Activated gamma-delta T cell treated with anti-CD3 and anti-CD28 coated beads, Interleukin-2, amount 50 U/mL, for 16 hours (primary cell): ENCODE measurements around the gene PSG1.
"Not testable (repeated sequence)": the region's sequence is repeated elsewhere in the genome, so short reads cannot be mapped to it uniquely, and the experiment has no call there.

Experiments
- DNase-seq: peaks from one replicate; pipeline ENCODE4 v3.0.0-alpha.2; 2020; ENCODE audit warnings: low read depth

PSG1 gene

DNA sequence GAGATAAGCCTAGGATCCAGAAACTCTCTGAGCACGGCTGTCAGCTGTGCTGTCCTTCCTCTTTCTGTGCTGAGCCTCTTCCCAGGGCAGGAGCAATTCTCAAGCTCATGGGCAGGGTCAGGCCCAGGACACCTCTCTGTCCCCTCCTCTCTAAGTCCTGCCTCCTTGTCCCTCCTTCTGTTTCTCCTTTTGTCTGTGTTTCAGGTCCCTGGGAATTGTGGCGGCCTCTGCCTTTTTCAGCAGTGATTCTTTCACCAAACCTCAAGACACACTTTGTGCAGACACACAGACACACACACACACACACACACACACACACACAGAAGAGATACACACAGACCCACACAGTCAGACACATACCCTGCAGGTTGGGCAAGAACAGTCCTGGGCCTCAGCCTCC lies at the start of gene PSG1:
Gene PSG1, minus strand, starts transcription at position 101 of the 400 bp plus-strand sequence. CDS start 132 bp downstream, outside the sequence.
- no peak for DNase-seq

DNA sequence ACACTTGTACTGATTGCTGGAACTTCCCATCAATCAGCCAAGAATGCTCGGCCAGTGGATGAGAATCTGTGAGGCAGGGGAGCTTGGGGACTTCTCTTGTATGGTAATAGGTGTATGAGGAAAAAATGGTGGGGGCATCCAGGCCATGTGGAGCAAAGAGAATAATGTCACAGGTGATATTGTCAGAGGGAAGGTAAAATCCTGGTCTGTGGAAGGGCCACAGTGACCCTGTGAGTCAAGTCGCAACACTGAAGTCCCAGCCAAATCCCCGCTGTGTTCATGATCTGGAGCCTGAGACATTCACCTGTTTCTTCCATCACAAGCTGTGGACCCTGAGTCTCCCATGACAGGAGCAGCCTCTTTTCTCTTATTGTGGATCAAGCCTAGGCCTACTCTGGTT lies 49.4 kb upstream of the PSG1 start:
- DNase-seq = no peak

DNA sequence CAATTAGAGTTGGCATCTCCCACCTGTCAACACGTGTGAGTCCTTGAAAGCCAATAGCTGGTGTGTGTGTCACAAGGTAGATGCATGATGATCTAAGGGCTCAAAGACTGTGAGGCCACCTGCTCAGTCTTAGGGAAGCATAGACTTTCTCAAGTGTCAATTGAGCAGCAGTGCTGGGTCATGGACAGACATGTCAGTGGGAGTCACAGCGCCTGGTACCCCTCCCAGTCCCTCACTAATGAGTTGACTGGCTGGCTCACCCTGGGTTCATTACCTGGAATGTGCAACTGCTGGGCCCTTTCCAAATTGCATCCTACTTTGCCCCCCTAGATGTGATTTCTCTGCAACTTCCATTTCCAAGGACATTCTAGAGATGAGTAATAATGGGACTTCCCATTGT lies 47.3 kb upstream of the PSG1 start:
- DNase-seq = no peak

DNA sequence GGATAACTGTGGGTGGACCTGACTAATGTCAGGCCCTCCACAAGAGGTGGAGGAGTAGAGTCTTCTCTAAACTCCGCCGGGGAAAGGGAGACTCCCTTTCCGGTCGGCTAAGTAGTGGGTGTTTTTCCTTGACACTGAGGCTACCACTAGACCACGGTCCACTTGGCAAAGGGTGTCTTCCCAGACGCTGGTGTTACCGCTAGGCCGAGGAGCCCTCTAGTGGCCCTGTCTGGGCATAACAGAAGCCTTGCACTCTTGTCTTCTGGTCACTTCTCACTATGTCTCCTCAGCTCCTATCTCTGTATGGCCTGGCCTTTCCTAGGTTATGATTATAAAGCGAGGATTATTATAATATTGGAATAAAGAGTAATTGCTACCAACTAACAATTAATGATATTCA lies 43.6 kb upstream of the PSG1 start:
- DNase-seq = not testable (repeated sequence)

DNA sequence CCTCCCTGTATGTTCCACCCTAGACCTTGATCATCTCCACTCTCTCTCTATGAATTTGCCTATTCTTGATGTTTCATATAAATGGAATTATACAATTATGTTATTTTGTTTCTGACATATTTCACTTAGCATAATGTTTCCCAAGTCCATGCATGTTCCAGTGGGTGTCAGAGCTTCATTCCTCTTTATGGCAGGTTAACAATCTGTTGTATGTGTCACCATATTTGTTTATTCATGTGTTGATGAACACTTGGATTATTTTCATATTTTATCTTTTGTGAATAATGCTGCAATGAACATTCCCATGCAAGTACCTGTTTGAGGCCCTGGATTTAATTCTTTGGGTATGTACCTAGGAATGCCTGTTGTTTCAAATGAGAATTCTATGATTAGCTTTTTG lies 41.5 kb upstream of the PSG1 start:
- not testable (repeated sequence) for DNase-seq

DNA sequence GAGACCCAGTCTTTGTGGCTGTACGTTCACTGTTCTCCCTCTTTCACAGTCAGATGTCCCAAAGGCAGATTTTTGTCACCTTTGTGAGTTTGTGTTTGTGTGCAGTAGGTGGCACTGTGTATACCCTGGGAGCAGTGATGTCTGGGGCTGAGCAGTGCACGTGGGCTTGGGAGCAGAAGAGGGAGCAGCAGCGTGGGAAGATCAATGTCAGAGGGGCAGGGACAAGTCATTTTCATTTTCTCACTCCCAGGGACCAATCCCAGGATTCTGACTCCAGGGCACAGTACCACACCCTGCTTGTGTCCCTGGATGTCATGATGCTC lies 40.2 kb upstream of the PSG1 start:
- DNase-seq = no peak

DNA sequence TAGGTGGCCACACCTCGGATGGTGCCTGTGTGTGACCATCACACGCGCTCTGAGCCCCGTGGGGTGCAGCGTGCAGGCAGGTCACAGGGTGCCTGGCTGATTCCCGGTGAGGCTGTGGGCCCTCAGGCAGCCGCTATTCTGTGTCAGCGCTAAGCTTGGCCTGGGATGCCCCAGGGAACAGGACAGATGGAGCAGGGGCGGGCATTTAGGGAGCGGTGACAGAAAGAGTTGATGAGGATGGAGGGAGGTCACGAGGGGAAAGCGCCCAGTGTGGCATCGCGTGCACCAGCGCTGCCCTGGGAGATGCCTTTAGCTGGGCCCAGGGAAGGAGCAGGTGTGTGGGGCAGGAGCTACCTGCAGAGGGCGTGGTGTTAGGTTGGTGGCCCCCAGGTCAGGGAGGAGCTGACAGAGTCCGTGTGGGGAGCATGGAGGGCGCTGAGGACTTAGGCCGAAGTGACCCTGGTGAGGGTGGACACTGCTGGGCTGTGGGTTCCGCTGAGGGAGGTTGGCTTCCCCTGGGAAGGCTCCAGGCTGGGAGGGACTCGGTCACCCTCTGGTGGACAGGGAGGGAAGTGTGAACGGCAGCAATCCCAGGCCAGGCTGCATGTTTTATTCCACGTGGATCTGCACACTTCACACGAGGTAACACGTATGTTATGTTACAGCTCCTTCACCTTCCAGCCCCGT lies 39.7 kb upstream of the PSG1 start:
- not testable (repeated sequence) for DNase-seq

DNA sequence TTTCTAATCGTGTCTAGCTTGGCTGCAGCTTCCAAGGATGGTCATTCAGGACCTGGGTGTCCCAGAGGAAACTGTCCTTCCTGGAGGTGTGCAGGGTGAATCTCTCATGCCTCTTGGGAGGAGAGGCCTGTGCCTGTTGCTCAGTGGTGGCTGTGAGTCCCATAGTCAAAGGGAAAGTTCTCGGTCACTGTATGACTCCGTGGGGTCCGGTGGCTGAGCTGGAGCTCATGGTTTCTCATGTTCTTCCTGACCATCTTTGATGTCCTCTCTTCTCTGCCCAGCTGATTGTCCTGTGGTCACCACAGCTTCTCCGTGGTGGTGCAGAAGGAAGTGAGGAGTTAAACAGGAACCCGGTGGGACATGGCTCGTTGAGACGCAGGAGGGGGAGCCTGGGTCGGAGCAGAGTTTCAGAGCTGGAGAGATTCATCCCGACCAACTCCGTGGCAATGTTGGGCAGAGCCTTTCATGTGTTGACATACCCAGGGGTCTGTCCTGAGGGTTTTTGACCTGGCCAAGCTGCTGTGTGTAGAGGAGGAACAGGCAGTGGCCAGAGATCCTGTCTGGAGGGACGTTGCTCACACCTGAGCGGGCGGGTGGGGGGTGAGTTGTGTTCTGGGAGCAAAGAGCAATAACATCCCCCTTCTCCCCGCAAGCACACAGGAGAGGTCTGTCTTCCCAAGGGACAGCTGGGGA lies 39.0 kb upstream of the PSG1 start:
- not testable (repeated sequence) for DNase-seq

DNA sequence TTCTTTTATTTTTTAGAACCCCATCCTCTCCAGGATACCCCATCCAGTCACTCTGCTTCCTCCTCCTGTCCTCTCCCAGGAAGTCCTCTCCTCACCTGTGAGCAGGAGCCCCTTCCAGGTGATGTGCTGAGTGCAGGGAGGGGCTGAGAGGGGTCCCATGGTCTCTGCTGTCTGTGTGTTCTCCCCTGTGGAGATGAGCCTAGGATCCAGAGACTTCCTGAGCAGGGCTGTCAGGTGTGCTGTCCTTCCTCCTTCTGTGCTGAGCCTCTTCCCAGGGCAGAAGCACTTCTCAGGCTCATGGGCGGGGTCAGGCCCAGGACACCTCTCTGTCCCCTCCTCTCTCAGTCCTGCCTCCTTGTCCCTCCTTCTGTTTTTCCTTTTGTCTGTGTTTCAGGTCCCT lies 38.1 kb upstream of the PSG1 start, which contains the start of gene PSG6:
Gene PSG6, minus strand, starts transcription at position 261 of the 400 bp plus-strand sequence. Its CDS starts 102 bp downstream, at position 159.
- DNase-seq = not testable (repeated sequence)

DNA sequence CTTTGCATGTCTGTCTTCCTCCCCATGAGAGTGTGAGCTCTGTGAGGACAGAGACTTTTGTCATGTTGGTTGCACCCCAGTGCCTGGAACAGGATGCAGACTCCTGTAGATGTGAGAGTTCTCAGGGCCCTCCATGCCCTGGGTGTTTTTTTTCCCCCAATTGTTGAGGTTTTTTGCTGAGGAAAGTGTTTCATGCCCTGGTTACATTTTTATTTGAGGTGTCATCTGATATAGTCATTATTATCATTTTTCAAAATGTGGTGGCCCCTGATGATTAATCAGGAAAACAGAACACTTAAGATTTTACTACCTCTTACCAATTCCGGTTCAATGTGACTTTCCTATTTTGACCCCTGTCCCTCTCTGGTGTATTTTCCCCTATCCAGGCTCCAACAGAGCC lies 37.4 kb upstream of the PSG1 start:
- DNase-seq = not testable (repeated sequence)

DNA sequence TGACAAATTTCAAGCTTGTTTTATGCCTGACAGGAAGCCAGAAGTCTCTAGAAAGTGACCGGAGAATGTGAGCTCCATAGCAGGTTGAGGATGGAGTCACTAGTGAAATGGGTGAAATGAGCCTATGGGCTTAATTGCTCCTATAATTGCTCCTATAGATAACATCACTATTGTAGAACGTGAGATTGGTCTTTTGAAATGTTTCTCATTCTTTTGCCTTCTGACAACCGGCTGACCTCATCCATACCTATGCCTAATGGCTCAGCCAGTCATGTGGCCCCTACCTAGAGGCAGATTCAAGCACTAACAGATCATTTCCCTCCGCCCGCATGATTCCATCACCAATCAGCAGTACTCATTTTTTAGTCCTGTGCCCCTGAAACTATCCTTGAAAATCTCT lies 34.0 kb upstream of the PSG1 start:
- DNase-seq = not testable (repeated sequence)

DNA sequence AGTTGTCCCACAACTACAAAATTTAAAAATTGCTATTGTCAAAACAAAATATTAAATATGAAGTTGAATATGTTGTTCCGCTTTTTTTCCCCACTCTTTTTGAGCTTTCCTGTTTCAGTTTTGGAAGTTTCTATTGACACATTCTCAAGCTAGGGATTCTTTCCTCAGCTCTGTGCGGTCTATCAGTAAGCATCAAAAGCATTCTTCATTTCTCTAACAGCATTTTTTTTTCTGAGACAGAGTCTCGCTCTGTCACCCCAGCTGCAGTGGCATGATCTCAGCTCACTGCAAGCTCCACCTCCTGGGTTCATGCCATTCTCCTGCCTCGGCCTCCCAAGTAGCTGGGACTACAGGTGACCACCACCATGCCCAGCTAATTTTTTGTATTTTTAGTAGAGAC lies 33.4 kb upstream of the PSG1 start:
- not testable (repeated sequence) for DNase-seq

DNA sequence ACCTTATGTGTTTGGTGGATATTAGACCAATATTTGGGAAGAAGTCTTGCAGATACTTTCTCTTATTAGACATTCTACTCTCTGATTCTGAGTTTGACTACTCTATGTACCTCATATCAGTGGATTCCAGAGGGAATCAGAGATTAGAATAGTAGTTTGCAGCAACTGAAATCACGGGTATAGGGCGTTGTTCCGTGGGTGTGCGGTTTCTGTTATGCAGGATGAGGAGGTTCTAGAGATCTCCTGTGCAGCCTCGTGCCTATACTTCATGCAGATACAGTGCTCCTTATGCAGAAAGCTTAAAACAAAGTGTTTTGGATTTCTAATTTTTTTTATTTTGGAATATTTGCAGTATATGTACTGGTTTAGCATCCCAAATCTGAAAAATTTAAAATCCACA lies 32.2 kb upstream of the PSG1 start:
- DNase-seq = not testable (repeated sequence)

DNA sequence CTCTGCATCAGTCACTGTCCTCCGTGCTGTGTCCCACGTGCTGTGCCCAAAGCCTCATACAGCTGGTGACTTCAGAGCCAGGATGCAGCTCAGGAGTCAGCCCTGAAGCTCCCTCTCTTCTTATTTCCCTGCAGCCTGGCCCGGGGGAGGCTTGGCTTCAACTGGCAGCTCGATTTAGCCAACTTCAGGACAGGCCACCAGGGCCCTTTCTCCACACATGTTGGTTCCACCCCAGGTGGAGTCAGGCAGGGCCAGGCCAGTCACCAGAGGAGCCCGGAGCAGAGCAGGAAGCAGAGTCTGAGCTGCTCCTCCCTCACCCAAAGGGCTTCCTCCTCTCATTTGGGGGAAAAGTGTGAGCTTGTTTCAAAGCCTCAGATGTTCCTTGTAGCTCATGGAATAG lies 26.6 kb upstream of the PSG1 start:
- not testable (repeated sequence) for DNase-seq

DNA sequence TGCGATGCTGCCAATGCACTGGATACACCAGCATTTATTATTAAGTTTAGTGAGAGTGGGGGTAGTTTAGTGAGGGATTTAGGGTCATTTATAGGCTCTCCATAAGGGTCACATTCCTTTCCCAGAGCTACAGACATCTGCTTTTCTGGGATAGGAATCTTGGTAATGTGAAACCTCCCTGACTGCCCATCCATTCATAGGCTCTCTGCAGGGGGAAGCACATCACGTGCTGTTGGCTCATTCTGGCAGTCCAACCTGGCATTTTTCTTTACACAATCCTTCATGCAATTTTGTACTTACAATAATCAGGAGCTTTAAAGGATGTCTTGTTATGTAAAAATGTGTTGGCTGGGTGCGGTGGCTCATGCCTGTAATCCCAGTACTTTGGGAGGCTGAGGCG lies 21.0 kb upstream of the PSG1 start:
- not testable (repeated sequence) for DNase-seq

DNA sequence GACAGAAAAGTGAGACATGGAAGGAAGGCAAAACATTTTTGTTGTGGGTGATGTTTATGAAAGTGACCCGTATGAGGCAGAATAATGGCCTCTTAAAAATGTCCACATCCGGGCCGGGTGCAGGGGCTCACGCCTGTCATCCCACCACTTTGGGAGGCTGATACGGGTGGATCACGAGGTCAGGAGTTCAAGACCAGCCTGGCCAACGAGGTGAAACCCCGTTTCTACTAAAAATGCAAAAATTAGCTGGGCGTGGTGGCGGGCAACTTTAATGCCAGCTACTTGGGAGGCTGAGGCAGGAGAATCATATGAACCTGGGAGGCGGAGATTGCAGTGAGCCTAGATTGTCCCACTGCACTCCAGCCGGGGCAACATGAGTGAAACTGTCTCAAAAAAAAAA lies 20.2 kb upstream of the PSG1 start:
- DNase-seq = not testable (repeated sequence)

DNA sequence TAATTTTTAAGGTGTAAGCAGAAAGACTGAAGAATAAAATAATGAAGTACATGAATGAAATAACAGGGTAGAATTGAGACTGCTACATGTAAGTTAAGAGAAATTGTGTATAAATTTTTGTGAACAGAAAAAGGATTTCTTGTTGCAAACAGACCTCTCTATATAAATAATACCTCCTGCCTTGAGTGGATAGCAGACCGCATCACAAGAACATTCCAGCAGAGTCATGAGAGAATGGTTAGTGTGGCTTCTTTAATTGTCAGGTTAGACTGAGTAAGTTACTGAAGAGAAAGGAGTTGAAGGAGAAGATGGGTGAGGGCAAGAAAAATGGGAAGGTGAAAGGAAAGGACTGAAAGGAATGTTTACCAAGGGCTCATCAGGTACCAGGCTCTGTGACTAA lies 19.6 kb upstream of the PSG1 start:
- DNase-seq = not testable (repeated sequence)

DNA sequence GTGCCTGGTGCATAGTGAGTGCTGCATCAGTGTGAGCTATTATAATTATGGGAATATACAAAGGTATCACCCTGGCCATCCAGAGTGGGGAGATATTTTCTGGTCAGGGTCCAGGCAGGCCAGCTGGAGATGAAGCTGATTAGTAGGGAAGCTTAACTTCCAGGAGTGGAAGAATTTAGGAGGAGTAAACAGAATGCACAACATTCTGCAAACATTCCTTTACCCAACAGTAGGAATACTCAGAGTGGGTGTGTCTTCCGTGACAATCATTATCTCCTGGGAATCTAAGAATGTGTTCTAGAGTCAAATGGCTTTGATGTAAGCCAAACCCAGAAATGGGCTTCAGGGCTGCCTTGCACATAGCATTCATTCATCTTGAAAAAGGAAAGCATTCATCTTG lies 19.1 kb upstream of the PSG1 start:
- not testable (repeated sequence) for DNase-seq

DNA sequence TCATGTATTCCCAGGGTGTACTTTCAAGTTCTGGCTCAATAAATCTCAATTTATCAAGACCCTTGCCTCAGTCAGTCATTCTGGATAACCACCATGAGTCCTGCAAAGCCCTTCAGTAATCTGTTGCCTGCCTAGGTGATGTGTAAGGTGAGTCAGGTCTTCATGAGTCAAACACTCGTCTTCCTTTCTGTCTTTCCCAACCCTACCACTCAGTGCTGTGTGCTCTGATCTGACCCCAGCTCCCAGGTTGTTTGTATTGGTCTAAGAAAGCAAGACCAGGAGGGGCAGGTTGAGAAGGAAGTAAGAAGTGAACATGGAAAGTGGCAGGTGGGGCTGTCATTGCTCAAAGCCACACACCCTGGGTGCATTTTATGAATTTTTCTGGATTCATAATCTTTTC lies 18.2 kb upstream of the PSG1 start:
- DNase-seq = not testable (repeated sequence)

DNA sequence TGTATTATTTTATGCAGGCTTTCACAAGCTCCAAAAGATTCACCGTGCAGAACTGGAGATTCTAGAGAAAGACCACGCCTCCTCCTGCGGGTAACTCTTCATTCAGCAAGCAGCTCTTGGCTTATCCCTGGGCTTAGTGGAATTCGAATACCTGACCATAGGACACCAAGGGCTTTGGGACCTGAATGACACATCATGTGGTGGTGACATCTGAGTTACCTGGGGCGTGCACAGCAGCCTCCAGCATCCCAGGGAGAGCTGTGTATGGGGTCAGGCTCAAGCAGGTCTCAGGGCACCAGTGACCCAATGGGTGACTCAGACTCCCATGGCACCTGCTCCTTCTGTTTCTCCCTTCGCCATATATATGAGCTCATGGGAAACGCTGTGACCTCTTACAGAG lies 10.9 kb upstream of the PSG1 start:
- not testable (repeated sequence) for DNase-seq

DNA sequence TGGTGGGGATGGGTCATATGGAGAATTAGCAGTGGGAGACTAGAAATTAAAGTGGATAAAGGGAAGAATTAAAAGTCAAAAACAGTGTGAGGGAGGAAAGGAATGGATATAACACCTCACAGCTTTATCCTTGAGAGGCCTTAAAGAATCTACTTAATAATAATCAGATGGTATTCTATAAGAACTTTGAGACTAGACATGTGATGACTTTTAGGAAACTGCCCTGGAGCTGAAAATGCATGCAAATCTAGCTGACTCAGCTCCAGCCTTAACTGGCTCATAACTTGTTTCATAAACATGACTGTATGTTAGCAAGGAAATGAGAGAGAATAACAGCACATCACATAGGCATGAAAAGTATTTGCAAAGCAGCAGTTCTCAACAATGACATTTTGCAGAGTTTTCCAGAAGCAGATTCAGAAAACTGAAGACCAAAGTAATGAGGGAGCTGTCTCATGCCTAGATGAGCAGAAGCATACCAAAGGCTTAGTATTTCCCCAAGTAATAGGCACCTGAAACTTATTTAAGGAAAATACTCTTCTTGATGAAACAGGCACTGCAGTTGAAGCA lies 8.4 kb upstream of the PSG1 start:
- not testable (repeated sequence) for DNase-seq

DNA sequence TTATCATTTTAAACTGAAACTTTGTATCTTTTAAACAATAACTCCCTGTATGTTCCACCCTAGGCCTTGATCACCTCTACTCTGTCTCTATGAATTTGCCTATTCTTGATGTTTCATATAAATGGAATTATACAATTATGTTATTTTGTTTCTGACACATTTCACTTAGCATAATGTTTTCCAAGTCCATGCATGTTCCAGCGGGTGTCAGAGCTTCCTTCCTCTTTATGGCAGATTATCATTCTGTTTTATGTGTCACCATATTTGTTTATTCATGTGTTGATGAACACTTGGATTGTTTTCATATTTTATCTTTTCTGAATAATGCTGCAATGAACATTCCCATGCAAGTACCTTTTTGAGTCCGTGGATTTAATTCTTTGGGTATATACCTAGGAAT lies 3.2 kb upstream of the PSG1 start:
- not testable (repeated sequence) for DNase-seq

DNA sequence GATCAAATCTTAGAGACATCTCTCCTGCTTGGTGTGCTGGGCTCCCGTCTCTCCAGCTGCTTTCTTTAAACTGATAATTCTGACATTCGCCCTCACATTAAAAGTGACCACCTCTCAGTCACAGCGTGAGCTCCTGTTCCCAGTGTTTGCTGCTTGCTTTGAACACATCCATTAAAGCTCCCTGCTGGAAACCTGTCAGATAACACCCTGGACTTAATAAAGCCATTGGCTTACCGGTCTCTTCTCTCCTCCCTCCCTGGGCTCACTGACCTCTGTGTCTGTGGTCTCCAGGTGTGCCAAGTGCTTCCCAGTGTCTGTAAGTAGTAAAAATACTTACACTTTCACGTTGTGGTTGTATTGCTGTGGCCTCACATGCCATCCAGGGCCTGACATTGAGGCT lies 2.5 kb upstream of the PSG1 start:
- not testable (repeated sequence) for DNase-seq
